K562 (cell line): Measurements from ENCODE around the gene BNC2. TPM values are rescaled to one million over a fixed set of nuclear protein-coding genes. Genes with fewer than 3 reads are reported as not detected.

ENCODE experiments used
- ATAC-seq: fragments of 200-7000 bp; cut with Tn5 transposase; 3 replicates; pipeline ENCODE4 v1.9.1; 2020; ENCODE audit warnings: moderate library complexity
- BruUV-seq: library from RNA; stranded (reverse); fragments of 400-500 nt; replicated peaks from 2 replicates; lab custom pipeline; 2021; lab: Mats Ljungman, UMichigan
- CTCF ChIA-PET: fragments of 300-600 bp; formaldehyde crosslinking; extraction: SDS; loops from one replicate; lab custom pipeline; 2021; ENCODE audit warnings: low intra/inter-chr PET ratio; lab: Yijun Ruan, JAX
- POLR2A ChIA-PET: fragments of 300-600, 350-650 bp; sonication (Branson Sonifier 250); formaldehyde crosslinking; extraction: SDS; loops from one replicate; lab custom pipeline; 2021; ENCODE audit warnings: antibody characterized with exemption, inconsistent platforms; lab: Yijun Ruan, JAX
- DNase-seq, 4 experiments: peaks; one replicate each; pipeline versions ENCODE4 v3.0.0 to v3.0.0-alpha.2; 2011 to 2018; ENCODE audit warnings: low spot score in 3 of 4, mixed read lengths in 3 of 4; ENCODE audit errors: extremely low read depth in 1 of 4
- FAIRE-seq: peaks from 2 replicates; lab custom pipeline; 2011; peaks lifted over from hg19 to GRCh38; lab: Jason Lieb, UNC
- H2AFZ ChIP-seq: 2 replicates; pipeline ENCODE4 v1.6.0; 2011; ENCODE audit warnings: low read depth, low read length, control low read depth, inconsistent platforms
- H3K27ac ChIP-seq: fragments of 200-600 bp; 3 replicates; pipeline ENCODE4 v1.8.0; 2011; ENCODE audit warnings: low read depth, mild to moderate bottlenecking, control low read depth, inconsistent platforms, low read length, moderate library complexity, mixed read lengths; ENCODE audit errors: extremely low read depth
- H3K27me3 ChIP-seq, 2 experiments: fragments of 300-600 bp in 1 of 2; 2 replicates in 1 of 2; 3 replicates in 1 of 2; pipeline versions ENCODE4 v1.6.0 to v1.8.0; 2011; ENCODE audit warnings: inconsistent platforms in 2 of 2, low read length in 2 of 2, mild to moderate bottlenecking in 1 of 2, mixed read lengths in 1 of 2, moderate library complexity in 1 of 2; ENCODE audit not compliant: control insufficient read depth in 2 of 2, insufficient read depth in 2 of 2
- H3K36me3 ChIP-seq: fragments of 300-600 bp; 3 replicates; pipeline ENCODE4 v1.8.0; 2011; ENCODE audit warnings: mild to moderate bottlenecking, low read length, inconsistent platforms; ENCODE audit not compliant: control insufficient read depth, insufficient read depth
- H3K4me1 ChIP-seq, 2 experiments: fragments of 200-600 bp in 1 of 2; replicated peaks in 1 of 2; 2 replicates in 1 of 2; 3 replicates in 1 of 2; pipeline versions ENCODE4 v1.5.1 to v1.8.0; 2011; ENCODE audit warnings: inconsistent platforms in 2 of 2, low read length in 2 of 2, mild to moderate bottlenecking in 1 of 2, mixed read lengths in 1 of 2, moderate library complexity in 1 of 2; ENCODE audit not compliant: control insufficient read depth in 2 of 2, insufficient read depth in 2 of 2
- H3K4me2 ChIP-seq: 2 replicates; pipeline ENCODE4 v1.6.1; 2011; ENCODE audit warnings: low read length, control low read depth, inconsistent platforms, mixed read lengths; ENCODE audit not compliant: insufficient read depth
- H3K4me3 ChIP-seq: fragments of 200-600 bp; sonication (generic), shearing (Covaris generic); 2 replicates; pipeline ENCODE4 v1.5.1; 2016; ENCODE audit warnings: control low read depth, inconsistent platforms
- H3K79me2 ChIP-seq: fragments of 200-600 bp; 3 replicates; pipeline ENCODE4 v1.8.0; 2011; ENCODE audit warnings: low read length, inconsistent platforms; ENCODE audit not compliant: control insufficient read depth, insufficient read depth
- H3K9ac ChIP-seq, 2 experiments: 2 replicates each; pipeline versions ENCODE4 v1.6.0 to v1.6.1; 2011; ENCODE audit warnings: low read depth in 2 of 2, low read length in 2 of 2, control low read depth in 1 of 2, inconsistent platforms in 1 of 2, mild to moderate bottlenecking in 1 of 2, mixed read lengths in 1 of 2; ENCODE audit not compliant: insufficient read depth in 1 of 2
- H3K9me1 ChIP-seq: one replicate; pipeline ENCODE4 v1.6.0; 2011; ENCODE audit warnings: inconsistent platforms, mild to moderate bottlenecking, low read length, moderate library complexity; ENCODE audit not compliant: control insufficient read depth, insufficient read depth
- H3K9me3 ChIP-seq: replicated peaks from 2 replicates; pipeline ENCODE4 v1.5.1; 2011; ENCODE audit warnings: low read depth, low read length, inconsistent platforms; ENCODE audit not compliant: control insufficient read depth, insufficient read depth
- H4K20me1 ChIP-seq: replicated peaks from 2 replicates; pipeline ENCODE4 v1.6.1; 2011; ENCODE audit warnings: low read length, inconsistent platforms, mixed read lengths; ENCODE audit not compliant: control insufficient read depth, insufficient read depth
- PTRF ChIP-seq: fragments of 450-650 bp; IDR thresholded peaks from 2 replicates; pipeline ENCODE4 v1.6.1; 2016; ENCODE audit warnings: mild to moderate bottlenecking, missing genetic modification characterization, missing compliant biosample characterization
- ZKSCAN3 ChIP-seq: fragments of 250-450 bp; sonication (Bioruptor Pico); IDR thresholded peaks from 2 replicates; pipeline ENCODE4 v1.4.0; 2020
- WGBS: fragments of 100-300 bp; shearing (Covaris generic); methylation state at CpG from one replicate; pipeline ENCODE4 v1.1.6; 2016; ENCODE audit warnings: low coverage, mixed read lengths; ENCODE audit not compliant: insufficient coverage; ENCODE audit errors: missing lambda C conversion rate; 5-methylcytosine and 5-hydroxymethylcytosine counted together
- in situ Hi-C: fragments of 300-500 bp; cut with MboI; formaldehyde crosslinking; loops from 4 replicates; pipeline ENCODE4 v1.15.0; 2018; ENCODE audit warnings: inconsistent platforms, mixed read lengths
- intact Hi-C: fragments of 100-400 bp; cut with micrococcal nuclease; formaldehyde crosslinking; loops from 2 replicates; pipeline ENCODE4 v1.14.2; 2022
- polyA plus RNA-seq, 8 experiments: library from polyadenylated mRNA; depleted of rRNA in 4 of 8; stranded (reverse) in 5 of 8; unstranded in 3 of 8; fragments of >200 nt; fragmentation: Nextera tagmentation in 2 of 8; fragmentation: Illumina TruSeq in 1 of 8; extraction: Ambion mirVana in 2 of 8; extraction: Trizol in 1 of 8; gene quantifications; 2 replicates each; pipeline versions ENCODE4 v1.2.1 to v1.2.3, GENCODE V29; 2011 to 2014; ENCODE audit warnings: inconsistent platforms in 1 of 8, missing spikeins in 1 of 8
- total RNA-seq, 7 experiments: library from RNA; depleted of rRNA in 6 of 7; stranded (reverse); fragments of >200 nt in 6 of 7; fragmentation: Illumina TruSeq in 2 of 7; extraction: Trizol in 2 of 7; gene quantifications; 2 replicates each; pipeline versions ENCODE4 v1.2.1 to v1.2.3, GENCODE V29; 2011 to 2021; ENCODE audit warnings: low replicate concordance in 1 of 7

Gene BNC2
- total and polyA plus RNA-seq, 9 of the 15 experiments (the other 6 are each of a cell fraction or from before 2014, with no cell fraction given), result not detected

DNA sequence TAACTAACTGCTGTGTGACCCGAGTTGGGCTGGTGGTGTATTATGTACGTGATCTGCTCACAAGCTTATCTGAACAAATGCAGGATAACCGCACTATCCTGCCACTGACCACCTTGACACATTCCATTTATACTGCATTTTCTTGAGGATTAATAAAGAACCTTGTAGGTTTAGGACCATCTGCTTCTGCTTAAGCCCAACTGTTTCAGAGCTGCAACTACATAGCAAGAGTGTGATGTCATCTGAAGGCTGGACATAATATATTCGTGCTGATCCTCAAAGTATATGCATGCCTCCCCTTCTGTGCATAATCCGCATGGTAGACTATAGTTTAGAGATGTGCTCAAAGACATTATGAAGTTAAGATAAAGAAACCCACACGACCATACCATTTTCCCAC is 435.9 kb downstream of the BNC2 start:
- Histone ChIP-seq H3K36me3 (no peaks in the 10 kb centered on the region), H3K9ac (no peak overlapping the region), H3K4me1 (no peaks in the 10 kb centered on the region), H3K9me3 (no peaks in the 10 kb centered on the region), H3K27me3 (no peaks in the 10 kb centered on the region), H3K27ac (no peak overlapping the region), H3K9me1 (no peaks in the 10 kb centered on the region), H3K4me2 (no peak overlapping the region), H4K20me1 (no peaks in the 10 kb centered on the region), H3K4me3 (no peak overlapping the region), H3K79me2 (no peaks in the 10 kb centered on the region), H2AFZ (no peak overlapping the region)
- WGBS, result 0% methylated on average over 6 of the region's 6 CpGs
- in situ Hi-C loops, result no loop called here
- no peak for DNase-seq
- POLR2A ChIA-PET, result no interaction called here
- TF ChIP-seq ZKSCAN3 (CRISPR knock-in tag), result no peak
- no peak for FAIRE-seq
- CTCF ChIA-PET, result no interaction called here
- intact Hi-C loops, result no loop called here
- BruUV-seq, result no TSS peak
- no peak for ATAC-seq

DNA sequence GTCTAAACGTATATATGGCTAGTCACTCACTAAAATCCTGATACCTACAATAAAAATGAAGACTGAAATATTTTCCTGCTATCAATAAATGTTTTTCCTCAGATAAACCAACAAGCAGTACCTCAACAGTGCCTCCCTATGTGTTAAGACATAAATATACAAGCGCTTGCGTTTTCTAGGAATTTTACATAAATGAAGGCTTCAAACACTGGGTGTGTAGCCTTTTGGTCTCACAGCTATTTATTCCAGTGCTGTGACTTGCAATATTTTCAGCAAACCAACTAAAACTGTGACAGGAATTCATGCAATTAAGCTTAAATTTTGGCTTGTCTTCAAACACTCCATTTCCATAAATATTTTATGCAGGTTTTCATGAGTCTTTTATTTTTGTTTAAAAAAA is 437.0 kb downstream of the BNC2 start:
- Histone ChIP-seq H3K79me2 (no peaks in the 10 kb centered on the region), H3K9me3 (no peaks in the 10 kb centered on the region), H3K27me3 (no peaks in the 10 kb centered on the region), H3K4me3 (no peak overlapping the region), H3K9me1 (no peaks in the 10 kb centered on the region), H2AFZ (no peak overlapping the region), H3K27ac (no peak overlapping the region), H3K36me3 (no peaks in the 10 kb centered on the region), H3K9ac (no peak overlapping the region), H3K4me2 (no peak overlapping the region), H4K20me1 (no peaks in the 10 kb centered on the region), H3K4me1 (no peaks in the 10 kb centered on the region)
- no peak for DNase-seq
- in situ Hi-C loops (no loop called here), intact Hi-C loops (no loop called here)
- ChIA-PET CTCF (no interaction called here), POLR2A (no interaction called here)
- WGBS, result 0% methylated on average over 2 of the region's 3 CpGs
- FAIRE-seq, result no peak
- ATAC-seq, result no peak
- no TSS peak for BruUV-seq
- no peak for TF ChIP-seq PTRF (tag)
- TF ChIP-seq, all 486 proteins: peak for 0
